GM23248 (cell line): ENCODE data around the gene ZNF385B.

Experiments used
- EZH2 ChIP-seq: fragments of 200-600 bp; sonication (generic); IDR thresholded peaks from 2 replicates; pipeline ENCODE4 v1.6.1; 2018; ENCODE audit warnings: antibody characterized with exemption, mild to moderate bottlenecking; ENCODE audit not compliant: insufficient read depth, poor library complexity, severe bottlenecking
- EZH2phosphoT487 ChIP-seq: fragments of 200-600 bp; sonication (generic); IDR thresholded peaks from 2 replicates; pipeline ENCODE4 v1.6.1; 2018; ENCODE audit warnings: antibody characterized with exemption, moderate library complexity, mild to moderate bottlenecking, low read depth; ENCODE audit not compliant: insufficient read depth

DNA sequence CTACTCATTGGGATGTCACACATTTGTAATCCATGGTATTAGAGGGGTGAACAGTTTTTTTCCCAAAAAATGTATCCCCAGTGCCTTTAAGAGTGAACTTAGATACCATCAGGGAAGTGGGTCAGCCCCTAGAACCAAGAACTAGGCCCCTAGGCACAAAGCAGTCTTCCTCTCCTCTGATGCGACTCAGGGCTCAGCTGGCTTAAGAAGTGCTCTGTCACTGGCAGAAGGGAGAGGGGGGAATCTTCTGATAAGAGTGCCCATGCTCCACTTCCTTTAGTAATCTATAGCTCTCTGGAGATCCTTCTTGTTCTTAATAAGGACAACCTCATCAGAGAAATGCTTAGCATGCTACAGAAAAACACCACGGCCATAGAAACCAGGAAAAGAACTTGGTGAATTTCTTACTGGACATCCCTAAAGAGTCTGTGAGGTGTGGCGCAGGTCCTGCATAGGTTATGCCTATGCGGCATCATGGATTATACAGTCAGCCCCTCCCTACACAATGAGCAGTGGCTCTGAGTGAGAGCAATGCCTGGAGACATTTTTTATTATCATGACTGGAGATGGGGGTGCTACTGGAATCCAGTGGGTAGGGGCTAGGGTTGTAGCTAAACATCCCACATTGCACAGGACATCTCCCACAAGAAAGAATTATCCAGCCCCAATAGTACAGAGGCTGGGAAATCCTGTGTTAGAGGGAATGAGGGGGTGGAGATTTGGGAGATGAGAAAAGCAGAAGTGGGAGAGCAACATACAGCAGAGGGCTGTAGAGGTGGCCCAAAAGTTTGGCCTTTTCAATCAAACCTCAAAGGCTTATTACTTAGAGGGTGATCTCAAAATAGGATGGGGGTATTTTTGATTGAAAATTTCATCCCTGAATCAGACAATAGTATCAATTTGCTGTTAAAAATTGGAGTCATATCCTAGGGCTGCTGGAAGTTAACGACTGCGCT, 21.7 kb upstream of the ZNF385B start:
- no peak for TF ChIP-seq EZH2
- TF ChIP-seq EZH2phosphoT487, result no peak
